GM12873 (cell line): ENCODE measurements around the gene DDA1.

Experiments
- TF ChIP-seq, protein P1 (sequence below): IDR thresholded peaks from 2 replicates; pipeline ENCODE4 v1.5.1; 2012; ENCODE audit warnings: low read depth, mild to moderate bottlenecking, moderate library complexity, low read length, control low read depth; ENCODE audit not compliant: insufficient read depth; ENCODE audit errors: missing control alignments

DDA1 gene

GRCh38 chr19:17266589-17266974 is 42.8 kb upstream of the DDA1 start:
- TF ChIP-seq, protein P1, sequence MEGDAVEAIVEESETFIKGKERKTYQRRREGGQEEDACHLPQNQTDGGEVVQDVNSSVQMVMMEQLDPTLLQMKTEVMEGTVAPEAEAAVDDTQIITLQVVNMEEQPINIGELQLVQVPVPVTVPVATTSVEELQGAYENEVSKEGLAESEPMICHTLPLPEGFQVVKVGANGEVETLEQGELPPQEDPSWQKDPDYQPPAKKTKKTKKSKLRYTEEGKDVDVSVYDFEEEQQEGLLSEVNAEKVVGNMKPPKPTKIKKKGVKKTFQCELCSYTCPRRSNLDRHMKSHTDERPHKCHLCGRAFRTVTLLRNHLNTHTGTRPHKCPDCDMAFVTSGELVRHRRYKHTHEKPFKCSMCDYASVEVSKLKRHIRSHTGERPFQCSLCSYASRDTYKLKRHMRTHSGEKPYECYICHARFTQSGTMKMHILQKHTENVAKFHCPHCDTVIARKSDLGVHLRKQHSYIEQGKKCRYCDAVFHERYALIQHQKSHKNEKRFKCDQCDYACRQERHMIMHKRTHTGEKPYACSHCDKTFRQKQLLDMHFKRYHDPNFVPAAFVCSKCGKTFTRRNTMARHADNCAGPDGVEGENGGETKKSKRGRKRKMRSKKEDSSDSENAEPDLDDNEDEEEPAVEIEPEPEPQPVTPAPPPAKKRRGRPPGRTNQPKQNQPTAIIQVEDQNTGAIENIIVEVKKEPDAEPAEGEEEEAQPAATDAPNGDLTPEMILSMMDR, result no peak

DNA sequence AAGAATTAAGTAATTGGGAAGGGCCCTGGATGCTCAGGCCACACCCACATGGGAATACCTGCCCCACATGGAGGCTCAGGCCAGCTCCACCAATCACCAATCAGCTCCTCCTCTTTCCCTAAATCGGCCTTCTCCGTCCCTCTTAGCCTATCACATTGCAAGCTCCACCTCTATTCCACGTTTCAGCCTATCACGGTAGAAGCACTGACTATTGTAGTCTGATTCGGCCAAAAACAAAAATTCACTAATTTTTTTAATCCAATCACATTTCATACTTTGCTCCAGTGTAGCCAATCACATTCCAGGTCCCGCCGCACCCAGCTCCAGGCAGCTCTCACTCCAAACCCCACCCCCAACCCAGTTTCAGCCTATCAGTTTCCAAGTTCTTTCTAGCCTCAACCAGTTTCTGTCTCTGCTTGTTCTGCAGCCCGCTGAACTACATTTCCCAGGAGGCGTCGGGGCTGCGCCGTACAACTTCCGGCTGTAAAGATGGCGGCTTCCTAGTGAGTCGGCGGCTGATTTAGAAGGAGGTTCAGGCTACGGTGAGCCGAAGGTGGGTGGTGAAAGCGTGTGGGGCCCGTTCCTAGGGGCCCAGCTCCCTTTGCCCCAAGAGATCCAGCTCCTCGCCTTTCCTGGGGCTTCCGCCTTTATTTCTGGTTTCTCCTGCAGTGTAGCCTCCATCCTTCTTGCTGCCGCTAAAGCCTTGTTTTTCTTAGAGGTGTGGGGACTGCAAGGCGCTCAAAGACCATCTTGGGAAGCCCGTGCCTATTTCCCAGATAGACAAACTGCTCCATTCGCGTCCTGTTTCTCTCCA is 42.2 kb upstream of the DDA1 start, which contains the start of gene BABAM1:
Gene BABAM1, plus strand, starts transcription at position 469 of the 814 bp plus-strand sequence. CDS start 1,364 bp downstream, outside the sequence.
- TF ChIP-seq, protein P1, result no peak

DNA sequence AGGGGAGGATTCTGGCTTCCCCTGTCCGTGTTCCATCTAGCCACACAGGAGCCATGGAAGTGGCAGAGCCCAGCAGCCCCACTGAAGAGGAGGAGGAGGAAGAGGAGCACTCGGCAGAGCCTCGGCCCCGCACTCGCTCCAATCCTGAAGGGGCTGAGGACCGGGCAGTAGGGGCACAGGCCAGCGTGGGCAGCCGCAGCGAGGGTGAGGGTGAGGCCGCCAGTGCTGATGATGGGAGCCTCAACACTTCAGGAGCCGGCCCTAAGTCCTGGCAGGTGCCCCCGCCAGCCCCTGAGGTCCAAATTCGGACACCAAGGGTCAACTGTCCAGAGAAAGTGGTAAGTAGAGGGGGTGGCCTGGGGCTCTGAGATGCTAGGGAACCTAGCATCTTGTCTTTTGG is 40.6 kb upstream of the DDA1 start:
- TF ChIP-seq, protein P1, result no peak

GRCh38 chr19:17275441-17276175 is 33.8 kb upstream of the DDA1 start:
- TF ChIP-seq, protein P1, result no peak

DNA sequence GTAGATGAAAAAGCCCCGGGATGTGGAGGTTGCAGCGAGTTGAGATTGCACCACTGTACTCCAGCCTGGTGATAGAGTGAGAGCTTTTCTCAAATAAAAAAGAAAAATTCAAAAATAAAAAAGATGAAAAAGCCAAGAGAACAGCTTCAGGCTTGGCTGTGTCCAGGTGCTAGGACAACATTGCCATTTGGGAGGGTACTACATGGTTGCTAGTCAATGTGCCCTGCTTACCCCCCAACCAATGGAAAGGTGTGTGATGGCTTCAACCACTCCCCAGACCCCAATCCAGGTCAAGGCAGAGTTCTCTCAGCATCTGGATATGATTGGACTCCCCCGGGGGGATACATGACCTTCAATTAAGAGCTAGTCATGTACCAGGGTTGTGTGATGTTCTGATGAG is 29.9 kb upstream of the DDA1 start:
- TF ChIP-seq, protein P1, result no peak

GRCh38 chr19:17281391-17282304 is 27.7 kb upstream of the DDA1 start, which contains the start of gene ANKLE1:
Gene ANKLE1 (plus strand): TSS chr19:17281901. CDS start chr19:17281921, 20 bp downstream.
- TF ChIP-seq, protein P1, result no peak
